ENCODE measurements around the gene LIN9.

LIN9 gene

GRCh38 chr1:226207048-226207447, 101.9 kb downstream of the LIN9 start:
- Histone ChIP-seq H3K79me1 (ENCODE audit: low read length) (no peaks in the 10 kb centered on the region), H3K79me2 (ENCODE audit: control insufficient read depth, insufficient read depth, low read length, poor library complexity) (no peaks in the 10 kb centered on the region), H4K91ac (ENCODE audit: low read depth, low read length) (no peak overlapping the region), H2AFZ (ENCODE audit: insufficient read depth, low read length, poor library complexity) (no peak overlapping the region), H3K4me3 (ENCODE audit: low read depth, low read length) (no peak overlapping the region), H2AK5ac (ENCODE audit: low read length) (no peak overlapping the region), H3K23ac (ENCODE audit: low read length) (no peak overlapping the region), H3K18ac (ENCODE audit: low read length) (no peak overlapping the region), H3K4ac (ENCODE audit: low read depth, low read length) (no peak overlapping the region), H3K9ac (ENCODE audit: low read length) (no peak overlapping the region), H4K12ac (ENCODE audit: low read depth, low read length) (no peak overlapping the region), H3K27ac (ENCODE audit: low read depth, low read length) (no peak overlapping the region), H4K8ac (ENCODE audit: low read depth, low read length) (no peak overlapping the region), H2BK12ac (ENCODE audit: low read length) (no peak overlapping the region), H2BK5ac (ENCODE audit: low read depth, low read length, poor library complexity) (no peak overlapping the region), H3K14ac (ENCODE audit: low read length) (no peak overlapping the region), H3K27me3 (ENCODE audit: insufficient read depth, low read length) (no peaks in the 10 kb centered on the region), H2BK120ac (ENCODE audit: insufficient read depth, low read length, poor library complexity) (no peak overlapping the region), H3K4me1 (ENCODE audit: control insufficient read depth in 1 of 2, insufficient read depth in 2 of 2, low read length in 2 of 2) (peaks cover 2 to 3% of the 10 kb centered on the region in 2 experiments), H3K36me3 (ENCODE audit: control insufficient read depth in 1 of 2, insufficient read depth in 2 of 2, low read length in 2 of 2) (no peaks in the 10 kb centered on the region), H3K4me2 (ENCODE audit: low read length) (no peak overlapping the region), H3K9me3 (ENCODE audit: insufficient read depth, low read depth, low read length) (no peaks in the 10 kb centered on the region)
- WGBS (ENCODE audit: extremely low coverage, insufficient coverage, insufficient read length) = no CpG with 5 or more reads among the region's 5 CpGs
- DNase-seq = no peak

- no peaks in the 10 kb centered on the region for H3K79me1 ChIP-seq (ENCODE audit: low read length)
- no peaks in the 10 kb centered on the region for H3K9me3 ChIP-seq (ENCODE audit: insufficient read depth, low read depth, low read length)
- H3K18ac ChIP-seq (ENCODE audit: low read length) = no peak overlapping the region
- no peak overlapping the region for H3K14ac ChIP-seq (ENCODE audit: low read length)
- H4K12ac ChIP-seq (ENCODE audit: low read depth, low read length) = no peak overlapping the region
- no peak overlapping the region for H2BK5ac ChIP-seq (ENCODE audit: low read depth, low read length, poor library complexity)
- H3K27ac ChIP-seq (ENCODE audit: low read depth, low read length) = no peak overlapping the region
- no peaks in the 10 kb centered on the region for H3K27me3 ChIP-seq (ENCODE audit: insufficient read depth, low read length)
- no peaks in the 10 kb centered on the region for H3K36me3 ChIP-seq (ENCODE audit: control insufficient read depth in 1 of 2, insufficient read depth in 2 of 2, low read length in 2 of 2)
- H3K79me2 ChIP-seq (ENCODE audit: control insufficient read depth, insufficient read depth, low read length, poor library complexity) = no peaks in the 10 kb centered on the region
- H3K4me1 ChIP-seq (ENCODE audit: control insufficient read depth in 1 of 2, insufficient read depth in 2 of 2, low read length in 2 of 2) = peaks cover 0 to 2% of the 10 kb centered on the region in 2 experiments
- no peak overlapping the region for H3K4ac ChIP-seq (ENCODE audit: low read depth, low read length)
- H3K9ac ChIP-seq (ENCODE audit: low read length) = no peak overlapping the region
- H2BK12ac ChIP-seq (ENCODE audit: low read length) = no peak overlapping the region
- H3K23ac ChIP-seq (ENCODE audit: low read length) = no peak overlapping the region
- H2AFZ ChIP-seq (ENCODE audit: insufficient read depth, low read length, poor library complexity) = no peak overlapping the region
- H4K8ac ChIP-seq (ENCODE audit: low read depth, low read length) = no peak overlapping the region
- no peak overlapping the region for H2BK120ac ChIP-seq (ENCODE audit: insufficient read depth, low read length, poor library complexity)
- DNase-seq = no peak
- H3K4me3 ChIP-seq (ENCODE audit: low read depth, low read length) = no peak overlapping the region
- H3K4me2 ChIP-seq (ENCODE audit: low read length) = no peak overlapping the region
- no peak overlapping the region for H2AK5ac ChIP-seq (ENCODE audit: low read length)
- H4K91ac ChIP-seq (ENCODE audit: low read depth, low read length) = no peak overlapping the region
These were observed 104.8 kb downstream of the LIN9 start for GRCh38 chr1:226204198-226204597.

GRCh38 chr1:226203655-226204054, 105.3 kb downstream of the LIN9 start:
- H2AK5ac ChIP-seq (ENCODE audit: low read length) = no peak overlapping the region
- no peaks in the 10 kb centered on the region for H3K79me1 ChIP-seq (ENCODE audit: low read length)
- no peak overlapping the region for H3K23ac ChIP-seq (ENCODE audit: low read length)
- DNase-seq = no peak
- H3K79me2 ChIP-seq (ENCODE audit: control insufficient read depth, insufficient read depth, low read length, poor library complexity) = no peaks in the 10 kb centered on the region
- no peak overlapping the region for H3K9ac ChIP-seq (ENCODE audit: low read length)
- H2BK5ac ChIP-seq (ENCODE audit: low read depth, low read length, poor library complexity) = no peak overlapping the region
- no peak overlapping the region for H3K4me2 ChIP-seq (ENCODE audit: low read length)
- H3K27ac ChIP-seq (ENCODE audit: low read depth, low read length) = no peak overlapping the region
- no peak overlapping the region for H3K14ac ChIP-seq (ENCODE audit: low read length)
- H3K4ac ChIP-seq (ENCODE audit: low read depth, low read length) = no peak overlapping the region
- H3K27me3 ChIP-seq (ENCODE audit: insufficient read depth, low read length) = no peaks in the 10 kb centered on the region
- no peak overlapping the region for H2BK120ac ChIP-seq (ENCODE audit: insufficient read depth, low read length, poor library complexity)
- no peak overlapping the region for H4K8ac ChIP-seq (ENCODE audit: low read depth, low read length)
- H4K91ac ChIP-seq (ENCODE audit: low read depth, low read length) = no peak overlapping the region
- H3K36me3 ChIP-seq (ENCODE audit: control insufficient read depth in 1 of 2, insufficient read depth in 2 of 2, low read length in 2 of 2) = no peaks in the 10 kb centered on the region
- H3K4me1 ChIP-seq (ENCODE audit: control insufficient read depth in 1 of 2, insufficient read depth in 2 of 2, low read length in 2 of 2) = peaks cover 0 to 2% of the 10 kb centered on the region in 2 experiments
- WGBS (ENCODE audit: extremely low coverage, insufficient coverage, insufficient read length) = no CpG with 5 or more reads among the region's 4 CpGs
- H2BK12ac ChIP-seq (ENCODE audit: low read length) = no peak overlapping the region
- H2AFZ ChIP-seq (ENCODE audit: insufficient read depth, low read length, poor library complexity) = no peak overlapping the region
- H3K4me3 ChIP-seq (ENCODE audit: low read depth, low read length) = no peak overlapping the region
- no peak overlapping the region for H4K12ac ChIP-seq (ENCODE audit: low read depth, low read length)
- no peak overlapping the region for H3K18ac ChIP-seq (ENCODE audit: low read length)
- no peaks in the 10 kb centered on the region for H3K9me3 ChIP-seq (ENCODE audit: insufficient read depth, low read depth, low read length)

- no peak for DNase-seq
- Histone ChIP-seq H2BK12ac (ENCODE audit: low read length) (no peak overlapping the region), H4K91ac (ENCODE audit: low read depth, low read length) (no peak overlapping the region), H3K9ac (ENCODE audit: low read length) (no peak overlapping the region), H3K14ac (ENCODE audit: low read length) (no peak overlapping the region), H3K9me3 (ENCODE audit: insufficient read depth, low read depth, low read length) (no peaks in the 10 kb centered on the region), H2AFZ (ENCODE audit: insufficient read depth, low read length, poor library complexity) (no peak overlapping the region), H3K27ac (ENCODE audit: low read depth, low read length) (no peak overlapping the region), H2AK5ac (ENCODE audit: low read length) (no peak overlapping the region), H3K4ac (ENCODE audit: low read depth, low read length) (no peak overlapping the region), H3K23ac (ENCODE audit: low read length) (no peak overlapping the region), H3K4me1 (ENCODE audit: control insufficient read depth in 1 of 2, insufficient read depth in 2 of 2, low read length in 2 of 2) (peaks cover 0 to 2% of the 10 kb centered on the region in 2 experiments), H4K12ac (ENCODE audit: low read depth, low read length) (no peak overlapping the region), H3K4me3 (ENCODE audit: low read depth, low read length) (no peak overlapping the region), H2BK120ac (ENCODE audit: insufficient read depth, low read length, poor library complexity) (no peak overlapping the region), H3K27me3 (ENCODE audit: insufficient read depth, low read length) (no peaks in the 10 kb centered on the region), H2BK5ac (ENCODE audit: low read depth, low read length, poor library complexity) (no peak overlapping the region), H3K36me3 (ENCODE audit: control insufficient read depth in 1 of 2, insufficient read depth in 2 of 2, low read length in 2 of 2) (no peaks in the 10 kb centered on the region), H4K8ac (ENCODE audit: low read depth, low read length) (no peak overlapping the region), H3K4me2 (ENCODE audit: low read length) (no peak overlapping the region), H3K18ac (ENCODE audit: low read length) (no peak overlapping the region), H3K79me2 (ENCODE audit: control insufficient read depth, insufficient read depth, low read length, poor library complexity) (no peaks in the 10 kb centered on the region), H3K79me1 (ENCODE audit: low read length) (no peaks in the 10 kb centered on the region)
- WGBS (ENCODE audit: extremely low coverage, insufficient coverage, insufficient read length) = no CpG with 5 or more reads among the region's 1 CpG
These were observed 105.7 kb downstream of the LIN9 start for GRCh38 chr1:226203240-226203639.

Data from trophoblast cell (in vitro differentiated cells and primary cell).